K562 (cell line): ENCODE measurements around the gene HOGA1. TPM values are rescaled to one million over a fixed set of nuclear protein-coding genes. Genes with fewer than 3 reads are reported as not detected.

Experiments used
- JUND ChIP-seq, 2 experiments: IDR thresholded peaks; 2 replicates in 1 of 2; 3 replicates in 1 of 2; pipeline ENCODE4 v1.6.1; 2011; ENCODE audit warnings: borderline replicate concordance in 2 of 2, low read depth in 2 of 2, low read length in 2 of 2, improper control_type of control experiment in 1 of 2, missing biosample characterization in 1 of 2, missing genetic modification characterization in 1 of 2, missing genetic modification reagents in 1 of 2
- KLF13 ChIP-seq: fragments of 450-650 bp; IDR thresholded peaks from 2 replicates; pipeline ENCODE4 v1.6.1; 2016; ENCODE audit warnings: missing genetic modification characterization, low read depth, mild to moderate bottlenecking, missing compliant biosample characterization, moderate library complexity, borderline replicate concordance
- L3MBTL2 ChIP-seq: fragments of 450-650 bp; IDR thresholded peaks from 2 replicates; pipeline ENCODE4 v1.6.1; 2016; ENCODE audit warnings: mild to moderate bottlenecking, moderate library complexity
- PHF20 ChIP-seq: fragments of 450-650 bp; IDR thresholded peaks from 2 replicates; pipeline ENCODE4 v1.6.1; 2018; ENCODE audit not compliant: partially characterized antibody
- REST ChIP-seq, 2 experiments: fragments of 450-650 bp; formaldehyde crosslinking in 1 of 2; IDR thresholded peaks; 2 replicates each; pipeline versions ENCODE4 v1.4.0 to v1.6.1; 2014 to 2020; ENCODE audit warnings: mild to moderate bottlenecking in 2 of 2, borderline replicate concordance in 1 of 2, low read depth in 1 of 2
- SP2 ChIP-seq: IDR thresholded peaks from 2 replicates; pipeline ENCODE4 v1.6.1; 2011; ENCODE audit warnings: mild to moderate bottlenecking, low read depth, low read length, moderate library complexity; ENCODE audit not compliant: poor library complexity, severe bottlenecking; ENCODE audit errors: extremely low read depth
- THRB ChIP-seq: fragments of 450-650 bp; formaldehyde crosslinking; conservative IDR thresholded peaks from 2 replicates; pipeline ENCODE4 v1.4.0; 2022; ENCODE audit warnings: mild to moderate bottlenecking, missing genetic modification characterization
- VEZF1 ChIP-seq: fragments of 200-800 bp; sonication (Bioruptor generic); IDR thresholded peaks from 2 replicates; pipeline ENCODE4 v1.6.1; 2017; ENCODE audit warnings: missing genetic modification characterization, missing compliant biosample characterization
- ZBTB5 ChIP-seq: fragments of 450-650 bp; IDR thresholded peaks from 2 replicates; pipeline ENCODE4 v1.6.1; 2017; ENCODE audit warnings: antibody characterized with exemption
- polyA plus RNA-seq, 8 experiments: library from polyadenylated mRNA; depleted of rRNA in 4 of 8; stranded (reverse) in 5 of 8; unstranded in 3 of 8; fragments of >200 nt; fragmentation: Nextera tagmentation in 2 of 8; fragmentation: Illumina TruSeq in 1 of 8; extraction: Ambion mirVana in 2 of 8; extraction: Trizol in 1 of 8; gene quantifications; 2 replicates each; pipeline versions ENCODE4 v1.2.1 to v1.2.3, GENCODE V29; 2011 to 2014; ENCODE audit warnings: inconsistent platforms in 1 of 8, missing spikeins in 1 of 8
- total RNA-seq, 7 experiments: library from RNA; depleted of rRNA in 6 of 7; stranded (reverse); fragments of >200 nt in 6 of 7; fragmentation: Illumina TruSeq in 2 of 7; extraction: Trizol in 2 of 7; gene quantifications; 2 replicates each; pipeline versions ENCODE4 v1.2.1 to v1.2.3, GENCODE V29; 2011 to 2021; ENCODE audit warnings: low replicate concordance in 1 of 7

The HOGA1 gene
- total and polyA plus RNA-seq, 9 of the 15 experiments (the other 6 are each of a cell fraction or from before 2014, with no cell fraction given), result not detected

GRCh38 chr10:97572214-97572989, 11.8 kb upstream of the HOGA1 start, which contains the start of gene ANKRD2 (continued):
- TF ChIP-seq REST (IDR thresholded peaks at IDR 0.05; ENCODE audit: borderline replicate concordance), result peak; percentile 73
- no peak for TF ChIP-seq REST (CRISPR knock-in tag; IDR thresholded peaks at IDR 0.05; ENCODE audit: low read depth)
- TF ChIP-seq JUND (IDR thresholded peaks at IDR 0.05; ENCODE audit: borderline replicate concordance, low read depth, low read length), result peak; percentile 21; the same call in 1 of the 2 replicates
- no peak for TF ChIP-seq JUND (tag; IDR thresholded peaks at IDR 0.05; ENCODE audit: borderline replicate concordance, low read depth, low read length)
- TF ChIP-seq SP2, result no peak
- TF ChIP-seq ZBTB5, result no peak
- TF ChIP-seq L3MBTL2, result no peak
- TF ChIP-seq PHF20, result no peak
- no peak for TF ChIP-seq THRB (CRISPR knock-in tag)
- TF ChIP-seq KLF13 (tag), result no peak
- TF ChIP-seq VEZF1 (CRISPR knock-in tag), result no peak
